ENCODE measurements around the gene ATP10B.

Gene ATP10B

DNA sequence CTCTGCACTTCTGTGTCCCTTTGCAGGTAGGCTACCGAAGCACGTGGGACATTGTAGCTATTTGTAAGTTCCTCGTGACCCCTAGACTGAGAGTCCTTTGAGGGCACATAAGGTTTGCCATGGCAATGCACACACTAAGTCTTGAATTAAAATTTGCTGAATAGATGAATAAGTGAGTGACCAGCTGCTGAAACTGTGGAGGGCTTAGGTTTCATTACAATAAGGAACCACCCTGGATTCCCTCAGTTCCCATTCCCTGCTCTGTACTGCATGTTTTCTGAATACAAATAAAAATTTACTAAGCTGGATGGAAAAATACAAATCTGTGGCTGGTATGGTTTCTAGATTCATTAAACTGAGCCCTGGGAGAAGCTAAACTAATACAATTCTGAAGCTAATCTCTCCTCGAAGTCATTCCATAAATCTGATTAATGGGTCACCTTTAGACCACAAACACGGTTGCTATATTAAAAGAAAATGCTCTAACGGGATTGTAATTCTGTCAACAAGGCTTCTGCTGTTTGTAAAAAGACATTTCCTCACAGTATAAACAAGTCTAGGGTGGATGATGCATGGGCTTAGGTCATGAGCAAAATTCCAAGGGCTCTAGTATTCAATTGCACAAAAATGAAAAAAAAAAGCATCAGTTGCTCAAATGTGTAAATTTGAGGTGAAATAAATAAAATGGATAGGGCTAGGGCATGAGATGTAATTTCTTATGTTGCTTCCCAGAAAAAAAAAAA is 172.3 kb downstream of the ATP10B start:
- no peak for DNase-seq

DNA sequence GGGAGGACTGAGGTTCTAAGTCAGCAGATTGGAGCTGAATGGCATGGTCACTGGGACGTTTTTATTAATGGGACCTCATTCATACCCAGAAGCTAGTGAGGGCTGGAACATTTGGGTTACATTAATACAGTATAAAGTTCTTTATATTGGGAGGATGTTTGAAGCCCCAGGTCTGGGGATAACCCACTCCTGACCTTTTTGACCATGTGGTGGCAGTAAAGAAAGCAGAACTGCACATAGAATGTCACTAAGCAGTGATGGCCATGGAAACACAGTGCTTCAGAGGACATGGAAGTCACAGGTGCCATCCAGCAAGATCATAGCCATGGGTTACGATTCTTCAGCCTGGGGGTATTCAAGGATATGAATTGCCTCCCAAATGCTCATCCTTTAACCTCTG is 176.0 kb downstream of the ATP10B start:
- DNase-seq, result peak; percentile 8

DNA sequence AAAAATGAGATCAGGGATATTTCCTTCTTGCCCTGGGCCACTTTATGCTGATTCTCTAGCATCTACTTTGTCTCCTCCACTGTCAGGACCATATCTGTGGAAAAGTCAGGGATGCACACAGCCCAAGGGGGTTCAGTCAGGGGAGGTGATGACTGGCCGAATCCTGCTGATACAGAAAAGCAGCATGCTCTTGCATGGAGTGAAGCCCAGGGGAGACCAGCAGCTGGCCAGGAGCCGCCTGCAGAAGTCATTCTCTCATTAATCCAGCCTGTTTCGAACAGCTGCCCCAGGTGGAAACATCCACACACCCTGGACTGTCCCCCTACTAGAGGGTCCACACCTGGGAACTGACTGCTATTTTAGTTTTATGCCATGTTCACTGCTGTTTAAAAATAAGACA is 177.1 kb downstream of the ATP10B start:
- no peak for DNase-seq

DNA sequence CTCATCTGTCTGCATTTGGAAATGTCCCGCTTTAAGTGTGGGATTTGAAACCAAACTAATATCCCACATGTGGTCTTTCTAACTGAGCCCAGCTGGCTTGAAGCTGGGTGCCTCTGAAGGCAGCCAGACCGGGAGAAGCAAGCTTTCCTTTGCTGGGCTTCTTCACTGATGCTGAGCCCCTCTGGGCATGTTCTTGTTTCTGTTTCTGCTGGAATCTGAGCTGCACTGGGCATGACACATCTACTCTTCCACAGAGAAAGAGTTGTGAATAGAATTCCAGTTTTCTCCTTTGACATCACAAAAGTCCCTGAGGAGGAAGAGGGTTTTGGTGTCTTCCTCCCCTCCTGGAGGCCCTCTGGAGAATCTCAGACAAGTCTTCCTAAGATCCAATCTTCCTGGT is 179.5 kb downstream of the ATP10B start:
- DNase-seq, result no peak

DNA sequence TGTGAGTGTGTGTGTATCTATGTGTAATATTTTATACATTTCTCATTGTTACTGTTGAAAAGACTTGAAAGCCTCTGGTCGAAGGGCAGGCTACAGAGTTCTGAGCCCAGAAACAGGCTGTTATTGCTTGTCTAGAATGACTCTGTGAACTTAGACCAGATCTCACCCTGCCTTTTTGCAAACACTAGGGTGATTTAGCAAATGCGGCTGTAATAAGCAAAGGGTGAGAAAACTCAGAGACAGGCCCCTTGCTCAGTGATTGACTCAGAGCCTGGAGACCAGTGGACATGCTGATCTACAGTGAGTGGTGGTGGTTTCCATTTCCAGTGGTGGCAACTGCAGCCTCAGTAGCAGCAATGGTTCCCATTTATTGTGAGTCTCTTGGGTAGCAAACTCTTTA is 183.7 kb downstream of the ATP10B start:
- DNase-seq, result no peak

DNA sequence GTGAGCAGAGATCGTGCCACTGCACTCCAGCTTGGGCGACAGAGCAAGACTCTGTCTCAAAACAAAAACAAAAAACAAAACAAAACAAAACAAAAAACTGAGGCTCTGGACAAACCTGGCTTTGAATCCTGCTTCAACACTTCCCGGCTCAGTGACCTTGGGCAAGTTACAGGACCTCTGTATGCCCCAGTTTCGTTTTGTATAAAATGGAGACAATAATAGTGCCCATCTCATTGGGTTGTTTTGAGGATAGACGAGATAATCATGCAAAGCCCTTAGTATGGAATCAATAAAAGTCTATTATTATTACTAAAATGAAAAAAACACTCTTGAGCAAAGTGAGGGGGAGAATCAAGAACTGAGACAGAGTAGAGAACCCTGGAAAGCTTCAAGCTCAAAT is 184.9 kb downstream of the ATP10B start:
- DNase-seq, result no peak

DNA sequence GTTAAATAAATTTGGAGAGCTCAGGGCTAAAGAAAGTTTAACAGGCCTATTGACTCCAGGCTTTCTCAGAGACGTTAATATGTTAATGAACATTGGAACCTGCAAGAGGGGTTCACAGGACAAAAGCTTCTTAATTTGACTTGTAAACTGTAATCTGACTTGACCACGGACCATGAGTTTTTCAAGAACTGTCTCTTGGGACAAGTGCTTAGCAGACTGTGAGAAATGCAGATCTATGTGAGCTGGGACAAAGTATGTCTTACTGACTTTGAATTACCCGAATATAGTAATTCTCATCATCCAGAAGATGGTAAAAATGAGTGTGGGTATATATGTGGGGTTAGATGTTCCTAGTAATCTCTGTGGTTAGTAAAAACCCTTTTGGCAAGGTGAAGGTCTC is 186.6 kb downstream of the ATP10B start:
- DNase-seq, result no peak

DNA sequence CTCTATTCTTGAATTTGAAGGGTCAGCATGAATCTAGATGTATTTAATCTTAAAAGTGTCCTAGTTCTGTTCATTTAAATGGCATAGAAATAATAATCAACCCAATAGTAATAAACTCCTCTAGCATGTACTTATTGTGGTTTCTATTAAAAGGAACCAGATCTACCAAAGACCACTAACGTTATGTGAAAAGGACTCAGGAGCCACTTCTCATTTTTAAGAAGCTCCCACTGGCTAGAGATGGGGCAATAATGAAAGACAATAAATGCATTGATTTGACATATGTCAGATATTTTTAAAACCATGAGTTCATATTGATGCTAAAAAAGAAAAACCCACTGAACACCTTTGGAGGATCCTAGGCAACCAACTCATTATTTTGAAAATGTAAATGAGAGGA is 191.9 kb downstream of the ATP10B start:
- DNase-seq, result no peak

DNA sequence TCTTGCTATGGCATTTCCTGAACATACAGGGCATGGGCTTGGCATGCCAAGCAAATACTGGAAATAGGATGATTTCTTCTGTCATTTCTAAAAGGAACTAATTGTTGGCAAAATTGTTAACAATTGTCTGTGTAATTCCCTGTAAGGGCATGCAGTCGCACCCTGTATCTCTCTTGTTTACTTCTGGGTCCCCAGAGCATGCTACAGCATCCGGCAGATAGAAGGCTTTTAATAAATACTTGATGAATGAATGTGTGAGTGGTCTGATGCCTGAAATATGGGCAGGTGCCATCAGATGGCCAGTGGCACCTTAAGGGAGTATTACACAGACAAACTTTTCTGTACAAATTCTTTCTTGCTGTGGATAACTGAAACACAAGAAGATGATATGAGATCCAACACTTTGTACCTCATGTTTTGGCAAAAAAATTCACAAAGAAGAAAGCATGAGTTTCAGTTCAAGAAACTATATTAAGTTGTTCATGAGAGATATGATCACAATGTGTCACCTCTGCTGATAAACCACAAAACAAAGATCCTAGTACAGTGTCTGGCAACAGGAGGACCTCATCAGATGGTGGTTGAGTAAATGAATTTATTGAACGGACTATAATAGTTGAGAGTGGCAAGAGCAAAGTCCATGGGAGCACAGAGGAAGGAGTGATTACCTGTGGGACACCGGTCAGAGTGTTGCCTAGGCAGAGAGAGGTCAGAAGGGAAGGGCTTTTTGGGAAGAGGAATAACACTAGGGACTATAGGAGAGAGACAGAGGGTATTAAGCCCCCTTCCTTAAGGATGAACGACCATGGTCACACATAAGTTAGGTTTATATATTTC is 194.2 kb downstream of the ATP10B start:
- no peak for DNase-seq

DNA sequence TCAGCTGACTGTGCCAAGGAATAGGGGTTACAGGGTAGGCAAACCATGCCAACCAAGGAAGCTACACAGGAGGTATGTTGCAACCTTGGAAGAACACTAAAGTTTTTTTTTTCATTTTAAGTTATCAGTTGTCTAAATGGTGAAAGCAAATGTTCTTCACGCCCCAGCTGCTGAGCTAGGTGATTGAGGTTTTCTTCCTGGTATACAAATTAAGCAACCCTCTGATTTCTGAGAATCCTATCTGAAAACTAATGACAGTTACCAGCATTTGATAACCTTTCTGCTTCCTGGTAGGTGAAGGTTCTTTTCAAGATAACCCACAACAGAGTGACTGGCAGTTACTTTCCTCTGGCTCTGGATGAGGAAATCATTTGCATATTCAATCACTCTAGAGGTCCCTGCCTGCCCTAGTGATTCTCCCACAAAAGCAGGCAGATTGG is 194.9 kb downstream of the ATP10B start:
- DNase-seq, result no peak

DNA sequence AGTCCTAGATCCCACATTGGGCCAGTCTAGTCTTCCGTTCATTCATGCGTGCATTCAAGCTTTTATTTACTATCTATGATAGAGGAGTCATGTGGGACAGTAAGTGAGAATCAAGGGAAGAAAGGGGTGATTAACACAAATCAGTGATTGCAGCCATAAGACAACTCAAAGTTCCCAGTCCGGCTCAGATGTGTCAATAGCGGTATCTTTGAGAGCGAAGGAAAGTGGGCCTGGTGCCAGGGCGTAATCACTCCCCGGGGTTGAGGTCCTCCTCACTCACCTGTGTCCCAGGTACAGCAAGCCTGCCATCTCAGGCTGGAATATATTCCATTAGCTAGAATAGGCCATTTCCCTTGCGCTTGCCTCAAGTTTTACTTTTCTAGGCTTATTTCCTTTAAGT is 196.3 kb downstream of the ATP10B start:
- DNase-seq, result no peak

DNA sequence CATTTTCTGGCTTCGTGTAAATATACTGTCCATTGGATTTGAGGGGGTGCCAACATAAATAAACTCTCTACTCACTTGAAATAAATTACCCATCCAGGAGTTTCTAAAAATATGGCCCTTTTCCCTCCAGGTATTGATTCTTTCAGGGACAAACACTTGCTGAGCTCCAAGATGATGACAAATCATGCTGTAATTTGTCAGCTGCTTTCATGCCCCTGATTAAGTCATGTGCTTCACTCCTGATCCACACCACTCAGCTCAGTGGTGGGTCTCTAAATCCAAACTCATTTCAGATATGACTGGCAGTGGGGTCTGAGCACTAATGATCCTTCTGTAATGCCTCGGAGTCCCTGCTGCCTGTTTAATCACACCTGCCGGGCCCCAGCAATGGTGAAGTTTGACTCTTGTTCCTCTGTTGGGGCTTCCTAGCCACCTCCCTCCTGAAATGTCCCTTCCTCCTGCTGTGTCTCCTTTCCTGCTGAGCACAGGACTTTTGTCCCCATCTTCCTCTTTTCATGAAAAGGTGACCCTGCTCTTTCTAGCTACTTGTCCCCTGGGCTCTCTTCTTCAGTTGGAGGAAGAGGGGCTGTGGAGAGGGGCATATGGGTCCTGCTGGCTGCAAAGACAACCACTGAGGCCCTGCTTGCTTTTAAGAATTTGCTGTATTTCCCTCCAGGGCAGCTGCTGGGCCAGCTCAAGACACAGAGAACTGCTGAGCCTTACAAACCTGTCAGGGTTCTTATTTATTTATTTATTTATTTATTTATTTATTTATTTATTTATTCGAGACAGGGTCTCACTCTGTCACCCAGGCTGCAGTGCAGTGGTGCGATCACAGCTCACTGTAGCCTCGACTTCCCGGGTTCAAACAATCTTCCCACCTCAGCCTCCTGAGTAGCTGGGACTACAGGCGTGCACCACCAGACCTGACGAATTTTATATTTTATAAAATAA is 200.0 kb downstream of the ATP10B start:
- DNase-seq, result no peak

DNA sequence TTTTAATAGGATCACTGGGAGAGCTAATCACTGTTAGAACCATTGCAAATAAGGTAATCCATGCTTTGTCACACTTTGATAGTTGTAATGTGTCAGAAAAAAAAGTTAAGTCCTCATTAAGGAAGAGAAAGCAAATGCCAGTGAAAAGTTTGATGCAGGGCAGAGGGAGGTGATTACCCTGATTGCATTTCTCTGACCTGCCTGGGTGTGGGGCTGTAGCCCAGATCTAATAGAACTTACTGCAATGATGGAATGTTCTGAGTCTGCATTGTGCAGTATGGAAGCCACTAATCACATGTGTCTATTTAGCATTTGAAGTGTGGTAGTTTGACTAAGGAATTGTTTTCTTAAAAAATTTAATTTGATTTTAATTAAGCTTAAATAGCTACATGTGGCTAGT is 202.7 kb downstream of the ATP10B start:
- DNase-seq, result peak; percentile 20

DNA sequence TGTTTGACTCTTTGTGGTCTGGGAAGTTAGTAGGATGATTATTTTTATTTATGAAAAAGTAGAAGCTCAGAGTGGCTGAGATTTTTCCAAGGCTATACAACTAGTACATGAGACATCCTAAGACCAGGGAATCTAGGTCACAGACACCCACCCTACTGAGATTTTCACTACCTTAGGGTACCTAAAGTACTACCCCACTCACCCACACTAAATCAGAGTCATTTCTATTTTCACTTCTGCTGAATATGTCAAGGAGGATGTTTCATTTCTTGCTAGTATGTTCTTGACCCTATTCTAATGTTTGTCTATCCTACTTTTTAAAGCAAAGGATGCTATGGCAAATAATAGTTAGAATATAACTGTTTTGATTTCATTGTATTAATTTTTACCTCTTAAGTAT is 206.0 kb downstream of the ATP10B start:
- no peak for DNase-seq

DNA sequence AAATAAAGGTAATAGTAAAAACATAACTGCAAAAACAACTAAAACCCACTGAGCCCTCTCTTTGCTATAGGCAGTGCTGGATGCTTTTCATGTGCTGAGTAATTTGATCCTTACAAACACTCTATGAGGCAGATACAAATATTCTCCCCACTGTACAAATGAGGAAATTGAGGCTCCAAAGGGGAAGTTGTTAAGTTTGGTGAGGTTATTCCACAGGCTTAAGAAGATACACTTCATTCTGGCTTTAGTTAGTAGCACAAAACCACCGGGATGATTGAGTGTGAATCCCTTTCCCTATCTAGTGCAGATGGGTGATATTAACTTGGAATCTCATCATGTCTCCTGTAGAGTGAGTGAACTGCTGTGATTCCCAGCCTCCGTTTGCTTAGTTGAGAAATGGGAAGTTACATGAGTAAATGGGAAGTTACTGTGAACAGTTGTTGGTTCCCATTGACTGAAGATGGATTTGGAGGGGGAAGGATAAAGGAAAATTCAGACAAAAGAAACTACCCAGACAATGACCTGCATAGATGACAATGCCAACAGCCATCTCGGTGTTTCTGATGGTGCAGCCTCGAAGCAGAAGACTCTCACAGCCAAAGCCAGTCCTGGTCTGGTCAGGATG is 208.3 kb downstream of the ATP10B start:
- DNase-seq, result no peak

DNA sequence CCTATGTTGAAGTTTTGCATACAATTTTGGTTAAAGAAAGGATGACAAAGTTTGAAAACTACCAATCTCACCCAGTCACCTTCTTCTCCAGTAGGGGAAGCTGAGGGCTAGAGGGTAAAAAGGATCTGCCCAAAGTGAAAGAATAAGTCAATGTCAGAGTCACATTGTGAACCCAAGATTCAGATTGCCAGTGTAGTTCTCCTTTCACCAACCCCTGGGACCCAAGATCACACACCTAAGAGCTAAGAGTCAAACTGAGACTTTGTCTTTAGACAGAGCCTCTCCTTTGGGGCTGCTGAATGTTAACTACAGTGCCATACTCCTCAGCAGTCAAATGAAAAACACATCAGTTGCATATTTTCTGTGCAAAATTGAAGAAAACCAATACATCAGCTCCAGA is 210.6 kb downstream of the ATP10B start:
- no peak for DNase-seq

DNA sequence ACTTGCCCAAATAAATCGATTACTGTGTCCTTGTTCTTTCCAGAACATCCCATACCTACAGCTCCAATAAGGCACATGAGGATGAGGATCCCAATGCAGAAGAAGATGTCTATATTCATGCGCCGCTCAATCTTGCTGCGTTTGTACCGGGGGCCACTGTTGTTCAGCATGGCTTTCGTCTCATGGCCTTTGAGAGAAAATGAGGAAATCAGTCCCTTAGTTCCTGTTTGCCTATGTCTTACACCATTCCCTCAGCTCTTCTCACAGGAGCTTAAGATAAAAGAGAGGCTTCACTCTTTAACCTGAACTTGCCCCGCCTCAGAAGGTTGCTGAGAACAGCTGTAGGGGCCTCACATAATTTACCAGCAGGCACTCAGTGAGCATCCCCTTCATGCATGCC is 211.6 kb downstream of the ATP10B start:
- DNase-seq, result no peak

DNA sequence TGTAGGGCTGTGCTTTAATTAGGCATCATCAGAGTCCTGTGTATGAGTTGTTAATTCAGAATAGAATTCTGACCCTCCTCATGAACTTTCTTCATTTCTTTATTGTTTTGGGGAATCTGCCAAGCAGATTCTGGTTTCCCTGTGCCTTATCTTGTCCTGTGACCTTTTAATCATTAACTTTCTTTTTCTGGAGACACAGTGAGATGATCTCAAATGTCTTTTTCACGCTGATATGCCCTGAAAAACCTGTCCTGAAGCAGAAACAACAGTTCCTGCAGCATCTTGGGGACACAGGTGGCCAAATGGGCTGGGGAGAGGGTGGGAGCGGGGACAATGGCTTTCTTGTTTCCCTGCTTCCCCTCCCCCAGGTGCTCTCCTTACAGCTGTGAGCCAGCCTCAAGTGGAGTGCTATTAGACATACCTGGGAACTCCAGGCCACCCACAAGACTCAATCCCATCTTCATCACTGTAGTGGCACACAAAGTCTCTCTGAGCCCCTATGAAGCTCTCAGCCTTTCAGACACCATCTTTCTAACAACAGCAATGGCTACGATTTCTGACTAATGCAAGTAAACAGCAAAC is 213.8 kb downstream of the ATP10B start:
- no peak for DNase-seq

DNA sequence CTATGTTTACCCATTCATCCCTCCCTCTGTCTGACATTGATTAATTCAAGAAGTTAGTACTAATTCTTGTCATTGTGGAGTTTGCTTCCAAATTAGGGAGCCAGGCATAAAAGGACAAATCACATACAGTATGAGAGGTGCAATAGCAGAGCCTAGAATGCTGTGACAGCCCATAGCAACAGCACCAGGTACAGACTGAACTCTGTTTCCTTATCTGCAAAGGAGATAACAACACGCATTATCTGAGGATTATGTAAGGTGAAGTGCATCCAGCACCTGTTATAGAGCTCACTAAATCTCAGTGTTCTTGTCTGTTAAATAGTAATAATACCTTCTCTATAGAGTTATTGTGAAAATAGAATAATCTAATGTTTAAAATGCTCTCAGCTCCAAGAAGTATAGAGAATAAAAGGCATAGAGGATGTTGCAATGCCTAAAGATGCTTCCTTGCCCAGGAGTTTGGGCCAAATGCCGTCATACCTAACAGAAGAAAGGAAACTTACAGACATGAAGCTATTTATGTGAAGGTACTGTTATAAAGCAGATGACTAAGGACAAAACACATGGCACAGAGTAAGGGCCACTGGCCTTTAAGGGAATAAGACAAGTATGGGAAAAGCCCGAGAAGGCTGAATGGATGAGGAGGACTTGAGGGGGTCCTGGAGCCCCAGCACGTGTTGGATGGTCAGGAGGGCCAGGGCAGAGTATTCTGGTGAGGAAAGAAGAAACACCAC is 214.5 kb downstream of the ATP10B start:
- no peak for DNase-seq

DNA sequence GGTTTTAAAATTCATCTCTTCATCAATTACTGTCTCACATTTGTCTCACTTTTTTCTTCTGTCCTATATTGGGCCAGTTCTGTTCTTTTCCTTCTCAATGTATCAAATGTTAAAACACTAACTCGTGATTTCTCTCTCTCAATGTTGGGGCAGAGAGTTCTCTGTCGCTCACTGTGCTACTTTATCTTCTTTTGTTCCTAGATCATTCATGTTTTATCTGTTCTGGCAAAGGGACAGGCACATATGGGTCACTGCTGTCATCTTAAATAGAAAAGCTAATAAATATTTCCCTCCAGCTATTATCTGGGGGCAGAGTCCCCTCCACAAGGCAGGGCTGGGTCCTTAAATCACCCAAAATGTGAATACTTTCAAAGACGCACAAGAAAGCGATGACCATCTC is 216.3 kb downstream of the ATP10B start:
- no peak for DNase-seq

DNA sequence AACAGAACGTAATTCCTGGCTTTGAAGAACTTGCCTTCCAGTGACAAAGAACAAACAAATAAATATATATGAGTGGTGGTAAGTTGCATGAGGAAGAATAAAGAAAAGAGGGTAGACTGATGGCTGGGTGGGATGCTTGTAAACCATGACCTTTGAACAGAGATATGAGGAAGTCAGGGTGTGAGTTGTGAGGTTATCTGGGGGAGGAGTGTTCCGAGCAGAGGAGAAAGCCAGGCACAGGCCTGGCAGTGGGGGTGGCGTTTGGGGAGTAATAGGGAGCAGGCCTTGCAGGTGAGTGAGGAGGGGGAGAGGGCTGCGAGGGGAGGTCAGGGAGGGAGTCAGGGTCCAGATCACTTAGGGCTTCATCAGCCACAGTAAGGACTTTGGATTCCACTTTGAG is 217.0 kb downstream of the ATP10B start:
- DNase-seq, result no peak

DNA sequence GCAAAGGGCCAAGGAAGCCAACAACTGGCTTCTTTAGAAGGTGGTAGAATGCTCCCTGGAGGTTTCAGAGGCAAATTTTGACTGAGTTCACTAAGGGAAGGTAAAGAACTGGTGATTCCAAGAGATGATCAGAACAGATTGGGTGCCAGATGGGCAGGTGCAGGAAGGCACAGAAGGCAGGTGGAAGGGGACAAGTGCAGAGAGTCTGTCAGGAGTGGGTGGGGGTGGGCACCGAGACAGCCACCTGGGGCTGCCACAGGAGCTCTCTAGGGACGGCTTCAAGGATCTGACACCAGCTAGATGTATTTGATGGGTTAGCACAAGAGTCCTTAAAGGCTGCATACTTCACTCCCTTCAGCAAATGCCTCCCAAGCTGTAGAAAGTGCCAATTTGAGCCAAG is 223.0 kb downstream of the ATP10B start:
- no peak for DNase-seq
